SK-N-SH (cell line): ENCODE data around the gene TUBB4A. TPM values are rescaled to one million over a fixed set of nuclear protein-coding genes. Genes with fewer than 3 reads are reported as not detected.

Experiments
- CTCF ChIA-PET: fragments of 300-600, 350-600 bp; formaldehyde crosslinking; extraction: SDS; loops from one replicate; lab custom pipeline; 2021; lab: Yijun Ruan, JAX
- POLR2A ChIA-PET: fragments of 350-600 bp; sonication (Branson Sonifier 250); formaldehyde crosslinking; extraction: SDS; loops from one replicate; lab custom pipeline; 2020; ENCODE audit warnings: antibody characterized with exemption, inconsistent platforms; lab: Yijun Ruan, JAX
- DNase-seq: peaks from one replicate; pipeline ENCODE4 v3.0.0; 2012
- H2AFZ ChIP-seq: fragments of 200-600 bp; sonication (generic); 2 replicates; pipeline ENCODE4 v1.8.1; 2016; ENCODE audit warnings: antibody characterized with exemption, mild to moderate bottlenecking, low read depth
- H3F3A ChIP-seq: fragments of 200-600 bp; sonication (generic); replicated peaks from 2 replicates; pipeline ENCODE3; 2016; ENCODE audit warnings: antibody characterized with exemption, mild to moderate bottlenecking; ENCODE audit not compliant: insufficient read depth
- H3K27ac ChIP-seq, 2 experiments: fragments of 200-500 bp in 1 of 2; fragments of 200-600 bp in 1 of 2; sonication (Bioruptor generic) in 1 of 2; sonication (generic), shearing (Covaris generic) in 1 of 2; 2 replicates each; pipeline versions ENCODE4 v1.5.1 to v1.6.1; 2014 to 2016; ENCODE audit warnings: low read depth in 2 of 2, inconsistent platforms in 1 of 2, low read length in 1 of 2, mild to moderate bottlenecking in 1 of 2, mixed read lengths in 1 of 2
- H3K27me3 ChIP-seq: fragments of 200-600 bp; sonication (generic), shearing (Covaris generic); 2 replicates; pipeline ENCODE4 v1.6.1; 2016; ENCODE audit warnings: mixed run types; ENCODE audit not compliant: insufficient read depth
- H3K36me3 ChIP-seq, 2 experiments: fragments of 200-500 bp in 1 of 2; fragments of 200-600 bp in 1 of 2; sonication (Bioruptor generic) in 1 of 2; sonication (generic) in 1 of 2; replicated peaks in 1 of 2; 2 replicates each; pipeline versions ENCODE3 to v1.5.1; 2014 to 2016; ENCODE audit warnings: low read length in 1 of 2, mild to moderate bottlenecking in 1 of 2; ENCODE audit not compliant: insufficient read depth in 2 of 2, control insufficient read depth in 1 of 2
- H3K4me1 ChIP-seq, 2 experiments: fragments of 200-500 bp in 1 of 2; fragments of 200-600 bp in 1 of 2; sonication (Bioruptor generic) in 1 of 2; sonication (generic), shearing (Covaris generic) in 1 of 2; 2 replicates each; pipeline versions ENCODE4 v1.5.1 to v1.6.1; 2014 to 2016; ENCODE audit warnings: low read depth in 1 of 2, low read length in 1 of 2, mixed run types in 1 of 2; ENCODE audit not compliant: insufficient read depth in 2 of 2, control insufficient read depth in 1 of 2
- H3K4me2 ChIP-seq: fragments of 200-600 bp; sonication (generic), shearing (Covaris generic); 2 replicates; pipeline ENCODE4 v1.6.1; 2017; ENCODE audit warnings: mixed run types
- H3K4me3 ChIP-seq, 2 experiments: fragments of 200-500 bp in 1 of 2; fragments of 200-600 bp in 1 of 2; sonication (Bioruptor generic) in 1 of 2; sonication (generic), shearing (Covaris generic) in 1 of 2; 2 replicates each; pipeline versions ENCODE4 v1.5.1 to v1.8.1; 2014 to 2016; ENCODE audit warnings: low read depth in 2 of 2, inconsistent platforms in 1 of 2, low read length in 1 of 2, mild to moderate bottlenecking in 1 of 2, mixed read lengths in 1 of 2, moderate library complexity in 1 of 2
- H3K79me2 ChIP-seq: fragments of 200-600 bp; sonication (generic); 2 replicates; pipeline ENCODE4 v1.8.1; 2017; ENCODE audit warnings: mild to moderate bottlenecking; ENCODE audit not compliant: insufficient read depth
- H3K9ac ChIP-seq: fragments of 200-600 bp; sonication (generic); 2 replicates; pipeline ENCODE4 v1.6.1; 2017; ENCODE audit warnings: mixed run types
- H3K9me2 ChIP-seq: fragments of 200-600 bp; sonication (generic); 2 replicates; pipeline ENCODE4 v1.6.1; 2017; ENCODE audit warnings: mixed run types
- H3K9me3 ChIP-seq: fragments of 200-600 bp; sonication (generic); 2 replicates; pipeline ENCODE4 v1.6.1; 2017; ENCODE audit warnings: mixed run types, mild to moderate bottlenecking, moderate library complexity
- H4K20me1 ChIP-seq: fragments of 200-600 bp; sonication (generic); 2 replicates; pipeline ENCODE4 v1.6.1; 2017; ENCODE audit warnings: mild to moderate bottlenecking, mixed run types; ENCODE audit not compliant: insufficient read depth
- EP300 ChIP-seq, 2 experiments: IDR thresholded peaks; 2 replicates each; pipeline versions ENCODE4 v1.4.0 to v1.6.1; 2012; ENCODE audit warnings: borderline replicate concordance in 1 of 2, low read depth in 1 of 2, low read length in 1 of 2
- GATA2 ChIP-seq: sonication (generic); formaldehyde crosslinking; IDR thresholded peaks from 2 replicates; pipeline ENCODE4 v1.5.0; 2020; ENCODE audit warnings: mild to moderate bottlenecking, missing genetic modification reagents
- IRF3 ChIP-seq: fragments of 150-350 bp; IDR thresholded peaks from 2 replicates; pipeline ENCODE4 v1.6.1; 2016; ENCODE audit warnings: mild to moderate bottlenecking, low read depth, low read length
- JUND ChIP-seq: IDR thresholded peaks from 2 replicates; pipeline ENCODE4 v1.4.0; 2012
- MXI1 ChIP-seq: IDR thresholded peaks from 2 replicates; pipeline ENCODE4 v1.6.1; 2012; ENCODE audit warnings: mild to moderate bottlenecking, low read depth, low read length, improper control_type of control experiment
- NFIC ChIP-seq: IDR thresholded peaks from 2 replicates; pipeline ENCODE4 v1.4.0; 2012; ENCODE audit warnings: borderline replicate concordance
- NRF1 ChIP-seq: IDR thresholded peaks from 2 replicates; pipeline ENCODE4 v1.6.1; 2012; ENCODE audit warnings: low read depth, mild to moderate bottlenecking, low read length
- REST ChIP-seq: IDR thresholded peaks from 2 replicates; pipeline ENCODE4 v1.6.1; 2012; ENCODE audit warnings: mild to moderate bottlenecking, low read depth, low read length, moderate library complexity
- SMC3 ChIP-seq: IDR thresholded peaks from 2 replicates; pipeline ENCODE4 v1.6.1; 2012; ENCODE audit warnings: low read depth, low read length, improper control_type of control experiment
- TEAD4 ChIP-seq: IDR thresholded peaks from 2 replicates; pipeline ENCODE4 v1.4.0; 2012; ENCODE audit warnings: mild to moderate bottlenecking, borderline replicate concordance; ENCODE audit not compliant: insufficient read depth
- YY1 ChIP-seq: IDR thresholded peaks from 2 replicates; pipeline ENCODE4 v1.4.0; 2012; ENCODE audit warnings: low read depth, mild to moderate bottlenecking
- WGBS: methylation state at CpG from one replicate; pipeline ENCODE4 v1.1.6; 2017; ENCODE audit warnings: low lambda C conversion rate; 5-methylcytosine and 5-hydroxymethylcytosine counted together
- polyA plus RNA-seq, 3 experiments: library from polyadenylated mRNA; depleted of rRNA; stranded (reverse); fragments of >200 nt; gene quantifications; 2 replicates each; pipeline ENCODE4 v1.2.3, GENCODE V29; 2012

The TUBB4A gene
- polyA plus RNA-seq, 1 of the 3 experiments (the other 2 are of a cell fraction) = 4.5 TPM

DNA sequence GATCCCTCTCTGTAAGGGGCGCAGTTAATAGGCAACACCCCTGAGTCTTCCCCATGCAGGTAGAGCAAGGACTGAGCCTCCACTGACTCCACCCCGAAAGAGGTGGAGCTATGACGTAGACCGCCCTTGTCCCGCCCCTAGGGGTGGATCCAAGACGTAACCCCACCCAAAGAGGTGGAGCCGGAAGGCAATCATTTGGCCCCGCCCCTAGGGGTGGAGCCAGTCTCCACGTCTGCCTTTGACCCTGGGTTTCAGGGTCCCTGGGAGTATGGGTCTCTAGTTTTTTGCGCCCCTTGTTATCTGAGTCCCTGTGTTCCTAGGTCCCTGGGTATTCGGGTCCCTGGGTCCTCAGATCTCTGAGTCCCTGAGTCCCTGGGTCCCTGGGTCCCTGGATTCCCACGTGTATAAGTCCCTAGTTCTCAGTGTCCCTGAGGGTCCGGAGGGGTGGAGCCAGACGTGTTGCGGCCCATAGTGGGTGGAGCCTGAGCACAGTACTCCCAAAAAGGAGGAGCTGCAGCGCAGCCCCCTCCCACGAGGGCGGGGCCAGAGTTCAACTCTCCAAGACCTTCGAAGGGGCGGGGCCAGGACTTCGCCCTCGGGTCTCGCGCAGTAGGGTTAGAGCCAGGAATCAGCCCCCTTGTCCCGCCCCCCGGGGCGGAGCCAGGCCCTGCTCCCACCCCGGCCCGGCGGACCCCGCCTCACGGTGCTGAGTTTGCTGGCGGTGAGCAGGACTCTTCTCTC, 25.8 kb downstream of the TUBB4A start:
- Histone ChIP-seq H3K4me1 (peaks cover 0 to 14% of the 10 kb centered on the region in 2 experiments; a peak in 1 of 4 replicates), H3K36me3 (no peaks in the 10 kb centered on the region), H4K20me1 (no peaks in the 10 kb centered on the region), H2AFZ (no peak overlapping the region), H3K79me2 (no peaks in the 10 kb centered on the region), H3K9me3 (no peaks in the 10 kb centered on the region), H3K27ac (peak overlapping the region in 1 of 2 experiments; percentile 7; a peak in 1 of 4 replicates), H3K9ac (no peak overlapping the region), H3K4me3 (peak overlapping the region; percentile 37 to 39; a peak in 3 of 4 replicates), H3K9me2 (no peaks in the 10 kb centered on the region), H3F3A (no peaks in the 10 kb centered on the region), H3K27me3 (peaks cover 28% of the 10 kb centered on the region), H3K4me2 (peak overlapping the region; percentile 68)
- CTCF ChIA-PET = interaction anchor here (0.6 to 0.9 kb wide), 2 partner anchors 17 to 83 kb away, joined by 3 read pairs; partner anchors contain the start of gene SLC25A23
- peak; percentile 96 for DNase-seq
- peak; percentile 66 for TF ChIP-seq MXI1
- TF ChIP-seq REST = no peak
- no peak for TF ChIP-seq SMC3
- TF ChIP-seq IRF3 = no peak
- no peak for TF ChIP-seq YY1
- no peak for TF ChIP-seq JUND
- peak; percentile 18; the same call in 1 of the 2 replicates for TF ChIP-seq NRF1
- POLR2A ChIA-PET = no interaction called here
- 2% methylated on average over 21 of the region's 33 CpGs for WGBS

DNA sequence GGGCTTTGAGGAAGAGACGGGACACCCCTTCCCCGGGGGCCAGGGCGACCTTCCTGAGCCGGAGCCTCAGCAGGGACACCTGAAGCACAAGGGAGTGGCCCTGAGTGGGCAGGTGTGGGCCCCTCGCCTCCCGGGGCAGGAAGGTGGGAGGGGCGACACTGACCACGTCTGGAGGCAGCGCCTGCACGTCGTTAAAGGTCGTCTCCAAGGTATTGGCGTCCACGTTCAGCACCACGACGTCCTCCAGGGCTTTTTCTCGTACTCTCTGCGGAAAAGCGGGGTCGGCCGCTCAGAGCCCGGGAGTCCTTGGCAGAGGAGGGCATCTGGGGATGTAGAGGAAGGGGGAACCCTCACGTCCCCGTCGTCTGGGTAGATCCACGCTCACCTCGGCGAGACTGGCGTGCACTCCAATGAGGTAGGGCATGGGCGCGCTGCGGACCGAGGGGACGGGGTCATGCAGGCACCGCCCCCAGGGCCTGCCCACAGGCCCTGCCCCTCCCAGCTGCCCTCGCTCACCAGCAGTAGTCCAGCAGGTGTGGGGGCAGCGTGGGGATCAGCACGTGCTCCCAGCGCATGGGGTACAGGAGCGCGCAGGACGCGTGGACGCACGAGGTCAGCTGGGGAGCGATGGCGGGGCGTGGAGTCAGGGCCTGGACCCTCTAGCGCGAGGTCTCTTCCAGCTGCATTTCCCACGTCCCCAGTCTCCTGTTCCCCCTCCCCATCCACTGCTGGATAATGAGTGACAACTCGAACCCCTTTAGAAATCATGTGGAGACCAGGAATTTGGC, 26.6 kb downstream of the TUBB4A start:
- ChIA-PET POLR2A (no interaction called here), CTCF (no interaction called here)
- H3K36me3 ChIP-seq = no peaks in the 10 kb centered on the region
- no peaks in the 10 kb centered on the region for H4K20me1 ChIP-seq
- no peaks in the 10 kb centered on the region for H3F3A ChIP-seq
- no peaks in the 10 kb centered on the region for H3K9me3 ChIP-seq
- H3K4me3 ChIP-seq = peak overlapping the region in 1 of 2 experiments; percentile 39; a peak in 1 of 4 replicates
- no peak overlapping the region for H2AFZ ChIP-seq
- WGBS = 12% methylated on average over 8 of the region's 52 CpGs
- H3K9ac ChIP-seq = no peak overlapping the region
- DNase-seq = peak; percentile 62
- H3K27me3 ChIP-seq = peaks cover 28% of the 10 kb centered on the region
- no peak for TF ChIP-seq TEAD4
- TF ChIP-seq NFIC = no peak
- no peak for TF ChIP-seq MXI1
- TF ChIP-seq EP300 (IDR thresholded peaks at IDR 0.05; ENCODE audit: borderline replicate concordance in 1 of 2, low read depth in 1 of 2, low read length in 1 of 2) = no peak
- TF ChIP-seq GATA2 = no peak
- no peak for TF ChIP-seq REST
- TF ChIP-seq, all 33 proteins: peak for 0
- Histone ChIP-seq H3K79me2 (no peaks in the 10 kb centered on the region), H3K27ac (no peak overlapping the region), H3K4me2 (peak overlapping the region; percentile 68; the same call in 1 of the 2 replicates), H3K9me2 (no peaks in the 10 kb centered on the region), H3K4me1 (peaks cover 0 to 14% of the 10 kb centered on the region in 2 experiments; a peak in 1 of 4 replicates)
